HEK293 (cell line): ENCODE measurements around the gene ZDHHC17.
"Not testable (repeated sequence)": the region's sequence is repeated elsewhere in the genome, so short reads cannot be mapped to it uniquely, and the experiment has no call there.

Source experiments
- CTCF ChIA-PET: fragments of 350-600 bp; formaldehyde crosslinking; extraction: SDS; loops from one replicate; lab custom pipeline; 2021; ENCODE audit warnings: antibody characterized with exemption; lab: Yijun Ruan, JAX
- POLR2A ChIA-PET: fragments of 300-600 bp; formaldehyde crosslinking; extraction: SDS; loops from one replicate; lab custom pipeline; 2020; ENCODE audit warnings: antibody characterized with exemption, inconsistent platforms; lab: Yijun Ruan, JAX
- H3K27ac ChIP-seq: fragments of 200-500 bp; sonication (Bioruptor generic); 2 replicates; pipeline ENCODE4 v1.5.1; 2014; ENCODE audit warnings: low read depth, low read length, control low read depth, inconsistent platforms; ENCODE audit errors: extremely low read depth
- H3K36me3 ChIP-seq, 2 experiments: fragments of 200-500 bp in 1 of 2; sonication (Bioruptor generic) in 1 of 2; 1 replicate in 1 of 2; 2 replicates in 1 of 2; pipeline ENCODE4 v1.5.1; 2014 to 2017; ENCODE audit warnings: inconsistent platforms in 2 of 2, low read length in 2 of 2; ENCODE audit not compliant: control insufficient read depth in 2 of 2, insufficient read depth in 1 of 2
- H3K4me1 ChIP-seq: fragments of 200-500 bp; sonication (Bioruptor generic); 2 replicates; pipeline ENCODE4 v1.5.1; 2014; ENCODE audit warnings: mild to moderate bottlenecking, low read length, inconsistent platforms; ENCODE audit not compliant: control insufficient read depth, insufficient read depth
- H3K4me3 ChIP-seq: 2 replicates; pipeline ENCODE4 v1.5.1; 2011; ENCODE audit warnings: low read depth, mild to moderate bottlenecking, control low read depth, low read length, moderate library complexity
- H3K9me3 ChIP-seq: fragments of 200-500 bp; sonication (Bioruptor generic); 2 replicates; pipeline ENCODE4 v1.5.1; 2014; ENCODE audit warnings: low read depth, low read length, inconsistent platforms; ENCODE audit not compliant: control insufficient read depth, insufficient read depth
- CTCF ChIP-seq: fragments of 450-650 bp; formaldehyde crosslinking; IDR thresholded peaks from 2 replicates; pipeline ENCODE4 v1.5.1; 2016; ENCODE audit warnings: missing biosample characterization, missing genetic modification characterization
- KLF8 ChIP-seq: fragments of 450-650 bp; formaldehyde crosslinking; IDR thresholded peaks from 2 replicates; pipeline ENCODE4 v1.5.1; 2016; ENCODE audit warnings: missing biosample characterization, missing genetic modification characterization
- OSR2 ChIP-seq: fragments of 450-650 bp; formaldehyde crosslinking; IDR thresholded peaks from 2 replicates; pipeline ENCODE4 v1.5.1; 2016; ENCODE audit warnings: missing biosample characterization, missing genetic modification characterization
- PBX3 ChIP-seq: sonication (generic); formaldehyde crosslinking; IDR thresholded peaks from 2 replicates; pipeline ENCODE4 v1.8.1; 2022; ENCODE audit warnings: mild to moderate bottlenecking, moderate library complexity, missing genetic modification reagents
- PRDM6 ChIP-seq: fragments of 450-650 bp; formaldehyde crosslinking; IDR thresholded peaks from 2 replicates; pipeline ENCODE4 v1.5.1; 2017; ENCODE audit warnings: missing biosample characterization, missing genetic modification characterization
- SETDB1 ChIP-seq: IDR thresholded peaks from one replicate; pipeline ENCODE4 v1.6.1; 2017; ENCODE audit warnings: mild to moderate bottlenecking, low read length, moderate library complexity, mixed read lengths; ENCODE audit not compliant: insufficient read length
- ZBTB1 ChIP-seq: fragments of 450-650 bp; formaldehyde crosslinking; IDR thresholded peaks from 2 replicates; pipeline ENCODE4 v1.5.1; 2016; ENCODE audit warnings: missing biosample characterization, missing genetic modification characterization
- ZBTB20 ChIP-seq: fragments of 450-650 bp; formaldehyde crosslinking; IDR thresholded peaks from 2 replicates; pipeline ENCODE4 v1.5.1; 2016; ENCODE audit warnings: missing biosample characterization, missing genetic modification characterization
- ZBTB21 ChIP-seq: fragments of 450-650 bp; formaldehyde crosslinking; IDR thresholded peaks from 2 replicates; pipeline ENCODE4 v1.5.1; 2017; ENCODE audit warnings: missing biosample characterization, missing genetic modification characterization
- ZBTB26 ChIP-seq: fragments of 450-650 bp; formaldehyde crosslinking; optimal IDR thresholded peaks from 2 replicates; pipeline ENCODE3; 2016; ENCODE audit warnings: missing biosample characterization, mild to moderate bottlenecking, missing genetic modification characterization
- ZBTB44 ChIP-seq: fragments of 450-650 bp; IDR thresholded peaks from 2 replicates; pipeline ENCODE4 v1.5.1; 2018; ENCODE audit warnings: missing biosample characterization, mild to moderate bottlenecking, missing genetic modification characterization
- ZFP37 ChIP-seq: fragments of 450-650 bp; formaldehyde crosslinking; IDR thresholded peaks from 2 replicates; pipeline ENCODE4 v1.5.1; 2016; ENCODE audit warnings: missing biosample characterization, missing genetic modification characterization
- ZNF132 ChIP-seq: fragments of 450-650 bp; formaldehyde crosslinking; IDR thresholded peaks from 2 replicates; pipeline ENCODE4 v1.5.1; 2017; ENCODE audit warnings: missing biosample characterization, missing genetic modification characterization, borderline replicate concordance
- ZNF311 ChIP-seq: fragments of 450-650 bp; formaldehyde crosslinking; IDR thresholded peaks from 2 replicates; pipeline ENCODE4 v1.5.1; 2017; ENCODE audit warnings: missing biosample characterization, missing genetic modification characterization, borderline replicate concordance
- ZNF350 ChIP-seq: fragments of 450-650 bp; formaldehyde crosslinking; IDR thresholded peaks from 2 replicates; pipeline ENCODE4 v1.5.0; 2017; ENCODE audit warnings: missing biosample characterization, mild to moderate bottlenecking, missing genetic modification characterization
- ZNF362 ChIP-seq: fragments of 450-650 bp; formaldehyde crosslinking; IDR thresholded peaks from 2 replicates; pipeline ENCODE4 v1.5.1; 2016; ENCODE audit warnings: missing biosample characterization, missing genetic modification characterization
- ZNF488 ChIP-seq: fragments of 450-650 bp; formaldehyde crosslinking; IDR thresholded peaks from 2 replicates; pipeline ENCODE4 v1.5.1; 2016; ENCODE audit warnings: missing biosample characterization, missing genetic modification characterization
- ZNF514 ChIP-seq: fragments of 450-650 bp; formaldehyde crosslinking; IDR thresholded peaks from 2 replicates; pipeline ENCODE4 v1.5.1; 2016; ENCODE audit warnings: missing biosample characterization, missing genetic modification characterization
- ZNF571 ChIP-seq: fragments of 450-650 bp; formaldehyde crosslinking; IDR thresholded peaks from 2 replicates; pipeline ENCODE4 v1.5.0; 2017; ENCODE audit warnings: missing biosample characterization, missing genetic modification characterization
- ZNF843 ChIP-seq: fragments of 450-650 bp; formaldehyde crosslinking; IDR thresholded peaks from 2 replicates; pipeline ENCODE4 v1.5.1; 2016; ENCODE audit warnings: missing biosample characterization, missing genetic modification characterization

ZDHHC17 gene

GRCh38 chr12:76778364-76778763 is 14.4 kb downstream of the ZDHHC17 start:
- TF ChIP-seq ZBTB20 (tag by site-specific recombination) (no peak), SETDB1 (no peak), ZFP37 (tag by site-specific recombination) (no peak), OSR2 (tag by site-specific recombination) (no peak), KLF8 (tag by site-specific recombination) (no peak), ZNF350 (tag by site-specific recombination) (no peak), ZNF132 (tag by site-specific recombination) (no peak), CTCF (tag by site-specific recombination) (no peak), ZNF362 (tag by site-specific recombination) (no peak), ZNF311 (tag by site-specific recombination) (no peak), ZBTB26 (tag by site-specific recombination) (no peak), ZNF488 (tag by site-specific recombination) (no peak), ZBTB21 (tag by site-specific recombination) (no peak), ZNF571 (tag by site-specific recombination) (no peak), ZNF514 (tag by site-specific recombination) (no peak), ZBTB44 (no peak), PBX3 (CRISPR knock-in tag) (no peak), ZBTB1 (tag by site-specific recombination) (no peak), PRDM6 (tag by site-specific recombination) (no peak), ZNF843 (tag by site-specific recombination) (no peak)
- TF ChIP-seq, all 188 proteins: peak for 0
- Histone ChIP-seq H3K36me3 (no peaks in the 10 kb centered on the region), H3K9me3 (no peaks in the 10 kb centered on the region), H3K27ac (no peak overlapping the region), H3K4me3 (no peak overlapping the region), H3K4me1 (peaks cover 11% of the 10 kb centered on the region)
- CTCF ChIA-PET, result interaction anchor here (1.1 to 2.1 kb wide), 2 partner anchors 9 to 12 kb away, joined by 3 to 12 read pairs; no protein-coding TSS in a partner anchor
- POLR2A ChIA-PET, result interaction anchor here (1.2 to 1.6 kb wide), 2 partner anchors 12 to 15 kb away, joined by 3 to 8 read pairs; no protein-coding TSS in a partner anchor

GRCh38 chr12:76779310-76779709 is 15.4 kb downstream of the ZDHHC17 start:
- not testable (repeated sequence) for H3K36me3 ChIP-seq, H3K27ac ChIP-seq, H3K9me3 ChIP-seq, H3K4me3 ChIP-seq
- H3K4me1 ChIP-seq, result peaks cover 11% of the 10 kb centered on the region
- CTCF ChIA-PET, result interaction anchor here (1.1 to 2.1 kb wide), 2 partner anchors 8 to 11 kb away, joined by 3 to 12 read pairs; no protein-coding TSS in a partner anchor
- POLR2A ChIA-PET, result interaction anchor here (1.0 kb wide), 1 partner anchor 16 kb away, joined by 3 read pairs; the partner anchor contains the start of gene ZDHHC17
